Stimulated activated memory B cell treated with anti-CD40 and anti-IgM and Interleukin-4, amounts not matched to agents 10 μg/mL and 1 μg/mL and 100 μg/mL, for 72 hours (primary cell): ENCODE data around the gene PIK3CD.

ENCODE experiments used
- ATAC-seq: fragments of 150-1000 bp; cut with Tn5 transposase; 2 replicates; pipeline ENCODE4 v1.10.0; 2021
- H3K27ac Mint-ChIP-seq: one replicate; pipeline ENCODE4 v1.8.0; 2022; ENCODE audit warnings: mild to moderate bottlenecking, mixed read lengths
- H3K27me3 Mint-ChIP-seq: one replicate; pipeline ENCODE4 v1.8.0; 2022; ENCODE audit warnings: mixed read lengths
- H3K36me3 Mint-ChIP-seq: one replicate; pipeline ENCODE4 v1.8.0; 2022; ENCODE audit warnings: mixed read lengths
- H3K4me1 Mint-ChIP-seq: one replicate; pipeline ENCODE4 v1.8.0; 2022; ENCODE audit warnings: mixed read lengths
- H3K4me3 Mint-ChIP-seq: one replicate; pipeline ENCODE4 v1.8.0; 2022; ENCODE audit warnings: mild to moderate bottlenecking, moderate library complexity, mixed read lengths
- H3K9me3 Mint-ChIP-seq: one replicate; pipeline ENCODE4 v1.8.0; 2022; ENCODE audit warnings: mixed read lengths

Gene PIK3CD

GRCh38 chr1:9763914-9764313 lies 112.4 kb downstream of the PIK3CD start:
- H3K27ac Mint-ChIP-seq, result no peak overlapping the region
- no peaks in the 10 kb centered on the region for H3K9me3 Mint-ChIP-seq
- no peaks in the 10 kb centered on the region for H3K27me3 Mint-ChIP-seq
- H3K4me1 Mint-ChIP-seq, result peaks cover 34% of the 10 kb centered on the region
- H3K36me3 Mint-ChIP-seq, result peaks cover 27% of the 10 kb centered on the region
- no peak for ATAC-seq
- no peak overlapping the region for H3K4me3 Mint-ChIP-seq

GRCh38 chr1:9764550-9764949 lies 113.0 kb downstream of the PIK3CD start:
- no peak for ATAC-seq
- no peak overlapping the region for H3K4me3 Mint-ChIP-seq
- H3K27me3 Mint-ChIP-seq, result no peaks in the 10 kb centered on the region
- peaks cover 32% of the 10 kb centered on the region for H3K36me3 Mint-ChIP-seq
- H3K27ac Mint-ChIP-seq, result no peak overlapping the region
- H3K9me3 Mint-ChIP-seq, result no peaks in the 10 kb centered on the region
- peaks cover 34% of the 10 kb centered on the region for H3K4me1 Mint-ChIP-seq

GRCh38 chr1:9766759-9767442 lies 115.4 kb downstream of the PIK3CD start:
- Mint-ChIP-seq H3K27me3 (no peaks in the 10 kb centered on the region), H3K36me3 (peaks cover 30% of the 10 kb centered on the region), H3K4me3 (no peak overlapping the region), H3K9me3 (no peaks in the 10 kb centered on the region), H3K4me1 (peaks cover 18% of the 10 kb centered on the region), H3K27ac (no peak overlapping the region)
- ATAC-seq, result no peak

- H3K4me1 Mint-ChIP-seq, result peaks cover 18% of the 10 kb centered on the region
- peaks cover 36% of the 10 kb centered on the region for H3K36me3 Mint-ChIP-seq
- no peak overlapping the region for H3K4me3 Mint-ChIP-seq
- no peaks in the 10 kb centered on the region for H3K27me3 Mint-ChIP-seq
- H3K27ac Mint-ChIP-seq, result no peak overlapping the region
- ATAC-seq, result peak; percentile 51
- H3K9me3 Mint-ChIP-seq, result no peaks in the 10 kb centered on the region
Observed at GRCh38 chr1:9767964-9768668, 116.6 kb downstream of the PIK3CD start.

GRCh38 chr1:9768983-9769382 lies 117.5 kb downstream of the PIK3CD start:
- Mint-ChIP-seq H3K36me3 (peaks cover 33% of the 10 kb centered on the region), H3K9me3 (no peaks in the 10 kb centered on the region), H3K4me3 (no peak overlapping the region), H3K4me1 (peaks cover 12% of the 10 kb centered on the region), H3K27ac (no peak overlapping the region), H3K27me3 (no peaks in the 10 kb centered on the region)
- no peak for ATAC-seq

GRCh38 chr1:9770298-9770697 lies 118.8 kb downstream of the PIK3CD start:
- H3K4me1 Mint-ChIP-seq, result peaks cover 6% of the 10 kb centered on the region

GRCh38 chr1:9774712-9775679 lies 123.5 kb downstream of the PIK3CD start:
- ATAC-seq, result no peak
- peaks cover 22% of the 10 kb centered on the region for H3K4me1 Mint-ChIP-seq
- H3K4me3 Mint-ChIP-seq, result no peak overlapping the region
- no peaks in the 10 kb centered on the region for H3K27me3 Mint-ChIP-seq
- H3K9me3 Mint-ChIP-seq, result no peaks in the 10 kb centered on the region
- H3K36me3 Mint-ChIP-seq, result peaks cover 28% of the 10 kb centered on the region
- no peak overlapping the region for H3K27ac Mint-ChIP-seq

More at GRCh38 chr1:9770298-9770697, 118.8 kb downstream of the PIK3CD start:
- no peak for ATAC-seq
- no peaks in the 10 kb centered on the region for H3K9me3 Mint-ChIP-seq
- H3K27me3 Mint-ChIP-seq, result no peaks in the 10 kb centered on the region
- H3K4me3 Mint-ChIP-seq, result no peak overlapping the region
- H3K27ac Mint-ChIP-seq, result no peak overlapping the region
- peaks cover 31% of the 10 kb centered on the region for H3K36me3 Mint-ChIP-seq

GRCh38 chr1:9776685-9777084 lies 125.2 kb downstream of the PIK3CD start:
- peak overlapping the region; percentile 6 for H3K27ac Mint-ChIP-seq
- H3K9me3 Mint-ChIP-seq, result no peaks in the 10 kb centered on the region
- H3K4me1 Mint-ChIP-seq, result peaks cover 22% of the 10 kb centered on the region
- H3K27me3 Mint-ChIP-seq, result no peaks in the 10 kb centered on the region
- H3K36me3 Mint-ChIP-seq, result peaks cover 24% of the 10 kb centered on the region
- H3K4me3 Mint-ChIP-seq, result no peak overlapping the region
- no peak for ATAC-seq
